Measurements from ENCODE around the gene FTCD.

- no peak for TF ChIP-seq CTCF (conservative IDR thresholded peaks at IDR 0.05 in 1 of 2, IDR thresholded peaks at IDR 0.05 in 1 of 2; ENCODE audit: low read depth in 1 of 2, low read length in 2 of 2)
- TF ChIP-seq EZH2 (IDR thresholded peaks at IDR 0.05; ENCODE audit: low read length, missing control alignments), result no peak
Measured at GRCh38 chr21:46171996-46172862, 16.9 kb upstream of the FTCD start.

Data from fibroblast of lung (primary cell).